Karpas-422 (cell line): ENCODE measurements around the gene ABLIM2. TPM values are rescaled to one million over a fixed set of nuclear protein-coding genes. Genes with fewer than 3 reads are reported as not detected.

Experiments
- DNase-seq: peaks from one replicate; pipeline ENCODE4 v3.0.0-alpha.2; 2015
- H2AFZ ChIP-seq: fragments of 200-600 bp; sonication (generic); 2 replicates; pipeline ENCODE4 v1.6.1; 2014; ENCODE audit warnings: antibody characterized with exemption, low read length, mixed read lengths
- H3K27ac ChIP-seq: fragments of 200-600 bp; sonication (generic); 2 replicates; pipeline ENCODE4 v1.5.1; 2014; ENCODE audit warnings: mild to moderate bottlenecking, low read length, moderate library complexity
- H3K27me3 ChIP-seq: fragments of 200-600 bp; sonication (generic); 2 replicates; pipeline ENCODE4 v1.6.1; 2014; ENCODE audit warnings: low read length, mixed read lengths
- H3K36me3 ChIP-seq: fragments of 200-600 bp; sonication (generic); 2 replicates; pipeline ENCODE4 v1.6.1; 2014; ENCODE audit warnings: low read length, mixed read lengths; ENCODE audit not compliant: insufficient read depth
- H3K4me1 ChIP-seq: fragments of 200-600 bp; sonication (generic); 2 replicates; pipeline ENCODE4 v1.6.1; 2014; ENCODE audit warnings: mild to moderate bottlenecking, low read length, mixed read lengths
- H3K4me2 ChIP-seq: fragments of 200-600 bp; sonication (generic); 2 replicates; pipeline ENCODE4 v1.6.1; 2014; ENCODE audit warnings: low read length, low read depth, mild to moderate bottlenecking; ENCODE audit not compliant: poor library complexity, severe bottlenecking
- H3K4me3 ChIP-seq: fragments of 200-600 bp; sonication (generic); 2 replicates; pipeline ENCODE4 v1.5.1; 2014; ENCODE audit warnings: mild to moderate bottlenecking, antibody characterized with exemption, low read length, mixed read lengths
- H3K79me2 ChIP-seq: fragments of 200-600 bp; sonication (generic); 2 replicates; pipeline ENCODE4 v1.6.1; 2014; ENCODE audit warnings: mild to moderate bottlenecking, low read length, mixed read lengths
- H3K9ac ChIP-seq: fragments of 200-600 bp; sonication (generic); 2 replicates; pipeline ENCODE4 v1.6.0; 2014; ENCODE audit warnings: low read length
- H3K9me2 ChIP-seq: fragments of 200-600 bp; sonication (generic), shearing (Covaris generic); replicated peaks from 2 replicates; pipeline ENCODE4 v1.6.0; 2014; ENCODE audit warnings: mild to moderate bottlenecking, low read length, moderate library complexity; ENCODE audit not compliant: insufficient read depth
- H3K9me3 ChIP-seq: fragments of 300-700, 200-600 bp; sonication (generic); 2 replicates; pipeline ENCODE4 v1.6.1; 2014; ENCODE audit warnings: low read length, mixed read lengths
- H4K20me1 ChIP-seq: fragments of 200-600 bp; sonication (generic); 2 replicates; pipeline ENCODE4 v1.6.1; 2014; ENCODE audit warnings: mild to moderate bottlenecking, antibody characterized with exemption, low read length, low read depth; ENCODE audit not compliant: insufficient read depth
- total RNA-seq: library from RNA; depleted of rRNA; stranded (reverse); fragments of >200 nt; shearing (Covaris generic); gene quantifications from 2 replicates; pipeline ENCODE4 v1.2.3, GENCODE V29; 2014; ENCODE audit warnings: low replicate concordance

ABLIM2 gene
- total RNA-seq, 1 experiment from 2014 or later = not detected

- no peaks in the 10 kb centered on the region for H3K9me2 ChIP-seq
- H3K79me2 ChIP-seq = no peaks in the 10 kb centered on the region
- no peak overlapping the region for H3K4me2 ChIP-seq
- no peaks in the 10 kb centered on the region for H3K4me1 ChIP-seq
- H3K4me3 ChIP-seq = no peak overlapping the region
- no peaks in the 10 kb centered on the region for H3K36me3 ChIP-seq
- no peak overlapping the region for H2AFZ ChIP-seq
- no peaks in the 10 kb centered on the region for H3K9me3 ChIP-seq
- no peak overlapping the region for H3K9ac ChIP-seq
- no peaks in the 10 kb centered on the region for H4K20me1 ChIP-seq
- no peaks in the 10 kb centered on the region for H3K27me3 ChIP-seq
- H3K27ac ChIP-seq = no peak overlapping the region
- no peak for DNase-seq
Measured at GRCh38 chr4:8103421-8104390, 54.9 kb downstream of the ABLIM2 start.

DNA sequence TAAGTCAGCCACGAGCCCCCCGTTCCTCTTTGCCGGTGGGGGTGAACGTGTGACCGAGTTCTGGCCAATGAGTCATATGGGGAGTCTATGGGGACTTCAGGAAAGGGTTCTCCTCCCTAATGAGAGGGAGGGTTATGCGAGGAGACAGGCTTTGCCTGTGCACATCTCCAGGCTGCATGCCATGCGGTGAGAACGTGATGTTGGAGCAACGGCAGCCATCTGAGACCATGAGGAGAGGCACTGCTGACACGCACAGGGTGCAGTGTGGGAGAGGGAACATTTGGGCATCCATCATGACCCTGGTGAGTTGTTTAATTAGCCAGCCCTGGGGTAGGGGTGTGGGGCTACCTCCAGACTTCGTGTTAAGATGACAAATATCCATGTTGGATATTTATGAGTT, 55.8 kb downstream of the ABLIM2 start:
- H3K4me1 ChIP-seq = no peaks in the 10 kb centered on the region
- no peaks in the 10 kb centered on the region for H4K20me1 ChIP-seq
- no peak overlapping the region for H3K27ac ChIP-seq
- H3K9me3 ChIP-seq = no peaks in the 10 kb centered on the region
- H3K4me2 ChIP-seq = no peak overlapping the region
- H3K9me2 ChIP-seq = no peaks in the 10 kb centered on the region
- no peak overlapping the region for H3K9ac ChIP-seq
- H2AFZ ChIP-seq = no peak overlapping the region
- H3K79me2 ChIP-seq = no peaks in the 10 kb centered on the region
- no peak overlapping the region for H3K4me3 ChIP-seq
- no peaks in the 10 kb centered on the region for H3K27me3 ChIP-seq
- DNase-seq = no peak
- H3K36me3 ChIP-seq = no peaks in the 10 kb centered on the region

DNA sequence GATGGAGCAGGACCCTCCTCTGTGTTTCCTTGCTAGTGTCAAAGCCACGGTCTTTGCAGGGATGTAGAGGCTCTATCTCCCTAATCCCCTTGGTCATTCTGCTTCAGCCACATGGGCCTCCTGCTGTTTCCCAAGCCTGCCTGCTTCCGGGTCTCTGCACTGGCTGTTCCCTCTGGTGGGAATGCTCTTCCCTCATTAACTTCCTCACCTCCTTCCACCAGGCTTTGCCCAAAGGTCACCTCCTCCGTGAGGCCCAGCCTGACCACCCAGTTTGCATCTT, 56.6 kb downstream of the ABLIM2 start:
- Histone ChIP-seq H3K4me1 (no peaks in the 10 kb centered on the region), H3K27ac (no peak overlapping the region), H3K9me3 (no peaks in the 10 kb centered on the region), H3K4me3 (no peak overlapping the region), H3K9me2 (no peaks in the 10 kb centered on the region), H2AFZ (no peak overlapping the region), H3K27me3 (no peaks in the 10 kb centered on the region), H3K9ac (no peak overlapping the region), H3K79me2 (no peaks in the 10 kb centered on the region), H4K20me1 (no peaks in the 10 kb centered on the region), H3K36me3 (no peaks in the 10 kb centered on the region), H3K4me2 (no peak overlapping the region)
- no peak for DNase-seq

DNA sequence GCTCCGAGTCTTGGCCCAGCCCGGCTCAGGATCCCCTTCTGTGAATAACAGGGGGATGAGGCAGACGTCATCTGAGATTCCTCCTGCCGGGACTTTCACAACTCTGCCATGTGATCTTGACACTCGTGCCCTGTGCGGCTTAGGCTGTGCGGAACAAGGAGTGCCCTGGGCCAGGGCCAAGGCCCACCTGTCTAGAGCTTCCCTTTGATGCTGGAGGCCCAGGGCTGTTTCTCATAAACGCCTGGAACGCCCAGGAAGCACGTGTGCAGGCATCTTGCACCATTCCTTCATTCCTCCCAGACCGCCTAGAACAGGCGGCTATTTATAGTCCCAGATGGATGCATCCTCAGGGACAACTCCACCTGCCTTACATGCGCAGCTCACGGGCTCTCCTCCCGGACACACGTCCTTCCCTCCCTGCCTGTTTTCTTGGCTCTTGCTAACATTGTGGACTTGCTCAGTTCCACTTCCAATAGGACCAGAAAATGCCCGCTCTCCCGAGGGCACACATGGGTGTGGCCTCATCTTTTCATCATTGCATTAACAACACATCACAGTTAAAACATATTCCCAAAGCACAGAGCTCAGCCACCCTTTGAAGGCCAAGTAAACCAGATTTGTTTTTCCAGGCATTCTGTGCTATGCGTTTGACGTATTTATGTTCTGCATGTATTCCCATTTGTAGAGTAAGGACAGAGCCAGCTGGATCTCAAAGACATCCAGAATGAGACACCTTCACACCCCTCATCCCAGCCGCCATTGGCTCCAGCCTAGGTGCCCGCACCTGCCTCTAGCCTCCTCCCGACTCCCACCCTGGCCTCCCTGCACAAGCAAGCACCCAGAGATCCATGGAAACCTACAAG, 57.2 kb downstream of the ABLIM2 start:
- no peak overlapping the region for H3K9ac ChIP-seq
- H3K79me2 ChIP-seq = no peaks in the 10 kb centered on the region
- H3K9me3 ChIP-seq = no peaks in the 10 kb centered on the region
- DNase-seq = no peak
- H3K4me1 ChIP-seq = no peaks in the 10 kb centered on the region
- no peaks in the 10 kb centered on the region for H3K9me2 ChIP-seq
- no peak overlapping the region for H3K27ac ChIP-seq
- H3K4me3 ChIP-seq = no peak overlapping the region
- no peaks in the 10 kb centered on the region for H3K27me3 ChIP-seq
- no peak overlapping the region for H3K4me2 ChIP-seq
- H2AFZ ChIP-seq = no peak overlapping the region
- no peaks in the 10 kb centered on the region for H4K20me1 ChIP-seq
- H3K36me3 ChIP-seq = no peaks in the 10 kb centered on the region

DNA sequence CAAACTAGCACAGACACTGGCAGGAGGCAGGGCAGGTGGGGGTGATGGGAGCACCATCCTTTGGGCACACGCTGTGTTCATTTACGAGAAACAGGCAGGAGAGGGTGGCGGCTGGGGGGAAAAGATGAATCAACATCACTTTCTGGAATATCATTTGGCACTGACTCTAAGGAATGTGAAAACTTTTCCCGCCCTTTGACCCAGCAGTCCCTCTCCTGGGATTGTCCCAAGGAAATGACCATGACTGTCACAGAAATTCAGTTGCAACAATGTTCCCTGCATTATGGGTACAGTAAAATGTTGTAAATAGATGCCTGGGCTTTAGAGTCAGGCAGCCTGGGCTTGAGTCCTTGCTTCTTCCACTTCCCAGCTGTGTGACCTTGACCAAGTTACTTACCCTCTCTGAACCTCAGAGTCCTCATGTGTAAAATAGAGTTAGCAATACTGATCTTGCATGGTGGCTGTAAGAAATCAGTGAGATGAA, 58.6 kb downstream of the ABLIM2 start:
- H3K9me2 ChIP-seq = no peaks in the 10 kb centered on the region
- no peak overlapping the region for H3K9ac ChIP-seq
- no peaks in the 10 kb centered on the region for H3K9me3 ChIP-seq
- no peaks in the 10 kb centered on the region for H4K20me1 ChIP-seq
- no peak overlapping the region for H3K4me3 ChIP-seq
- no peak overlapping the region for H2AFZ ChIP-seq
- no peaks in the 10 kb centered on the region for H3K79me2 ChIP-seq
- no peaks in the 10 kb centered on the region for H3K4me1 ChIP-seq
- H3K36me3 ChIP-seq = no peaks in the 10 kb centered on the region
- H3K4me2 ChIP-seq = no peak overlapping the region
- no peak for DNase-seq
- no peaks in the 10 kb centered on the region for H3K27me3 ChIP-seq
- H3K27ac ChIP-seq = no peak overlapping the region

- DNase-seq = no peak
- Histone ChIP-seq H3K9ac (no peak overlapping the region), H3K79me2 (no peaks in the 10 kb centered on the region), H3K9me2 (no peaks in the 10 kb centered on the region), H2AFZ (no peak overlapping the region), H3K4me3 (no peak overlapping the region), H3K4me1 (no peaks in the 10 kb centered on the region), H3K27ac (no peak overlapping the region), H3K9me3 (0 out of 2 replicates have a peak, but pooled peaks cover 3% of the 10 kb centered on the region), H3K27me3 (no peaks in the 10 kb centered on the region), H4K20me1 (no peaks in the 10 kb centered on the region), H3K36me3 (no peaks in the 10 kb centered on the region), H3K4me2 (no peak overlapping the region)
Measured at GRCh38 chr4:8098506-8098905, 60.1 kb downstream of the ABLIM2 start.

DNA sequence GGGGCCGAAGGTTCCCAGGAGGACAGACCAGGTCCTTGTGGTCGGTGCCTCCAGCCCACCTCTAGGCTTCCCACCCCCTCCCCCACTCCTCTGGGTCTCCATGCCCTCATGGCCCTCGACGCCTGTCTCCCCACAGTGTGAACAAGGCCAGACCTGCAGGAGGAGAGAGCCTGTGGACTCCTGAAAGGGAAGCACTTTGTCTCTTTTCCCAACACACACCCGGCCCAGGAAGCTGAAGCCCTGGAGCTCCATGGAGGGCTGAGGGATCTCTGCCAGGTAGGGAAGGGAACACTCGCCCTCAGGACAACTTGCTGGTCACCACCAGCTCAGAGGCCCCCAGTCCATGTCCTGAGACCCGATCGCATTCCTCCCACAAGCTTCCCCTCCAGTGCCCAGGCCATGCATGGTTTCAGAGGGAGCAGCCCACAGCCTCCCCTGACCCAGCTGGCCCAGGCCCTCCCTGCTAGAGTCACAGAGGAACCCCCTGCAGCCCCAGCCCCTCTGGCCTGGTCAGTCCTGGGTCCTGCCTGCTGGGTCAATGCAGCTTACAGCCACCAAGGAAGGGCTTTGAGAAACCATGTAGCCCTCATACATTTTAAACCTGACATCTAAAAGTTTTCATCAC, 60.8 kb downstream of the ABLIM2 start:
- H3K9ac ChIP-seq = no peak overlapping the region
- no peak overlapping the region for H3K27ac ChIP-seq
- H3K4me3 ChIP-seq = no peak overlapping the region
- 0 out of 2 replicates have a peak, but pooled peaks cover 7% of the 10 kb centered on the region for H3K9me3 ChIP-seq
- DNase-seq = no peak
- no peak overlapping the region for H3K4me2 ChIP-seq
- no peaks in the 10 kb centered on the region for H4K20me1 ChIP-seq
- no peak overlapping the region for H2AFZ ChIP-seq
- no peaks in the 10 kb centered on the region for H3K27me3 ChIP-seq
- no peaks in the 10 kb centered on the region for H3K4me1 ChIP-seq
- no peaks in the 10 kb centered on the region for H3K36me3 ChIP-seq
- H3K9me2 ChIP-seq = no peaks in the 10 kb centered on the region
- H3K79me2 ChIP-seq = no peaks in the 10 kb centered on the region

DNA sequence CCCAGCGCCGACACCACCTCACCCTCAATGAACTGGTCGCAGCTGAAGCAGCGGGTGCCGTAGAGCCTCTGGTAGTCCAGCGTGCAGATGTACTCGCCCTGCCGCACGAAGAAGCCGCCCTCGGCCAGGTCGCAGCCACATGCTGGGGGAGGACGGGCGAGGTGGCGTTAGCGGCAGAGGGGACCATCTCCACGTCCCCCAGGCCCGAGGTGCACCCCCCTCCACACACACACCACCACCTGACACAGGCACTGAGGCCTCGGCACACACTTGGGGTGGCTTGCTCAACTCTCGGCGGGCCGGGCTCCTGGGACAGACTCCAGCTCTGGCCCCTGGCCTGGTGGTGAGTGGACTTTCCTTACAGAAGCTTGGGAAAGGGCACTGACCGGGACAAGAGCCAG, 61.5 kb downstream of the ABLIM2 start:
- H3K4me1 ChIP-seq = no peaks in the 10 kb centered on the region
- H3K9me3 ChIP-seq = 0 out of 2 replicates have a peak, but pooled peaks cover 7% of the 10 kb centered on the region
- DNase-seq = no peak
- no peak overlapping the region for H2AFZ ChIP-seq
- H3K4me2 ChIP-seq = no peak overlapping the region
- H3K27me3 ChIP-seq = no peaks in the 10 kb centered on the region
- no peaks in the 10 kb centered on the region for H4K20me1 ChIP-seq
- H3K27ac ChIP-seq = no peak overlapping the region
- no peaks in the 10 kb centered on the region for H3K36me3 ChIP-seq
- H3K4me3 ChIP-seq = no peak overlapping the region
- no peaks in the 10 kb centered on the region for H3K9me2 ChIP-seq
- H3K9ac ChIP-seq = no peak overlapping the region
- H3K79me2 ChIP-seq = no peaks in the 10 kb centered on the region
